Vagina (tissue), 2 donors: Measurements from ENCODE around the gene ANKS1B. TPM values are rescaled to one million over a fixed set of nuclear protein-coding genes. Genes with fewer than 3 reads are reported as not detected.

Experiments
- DNase-seq, 2 donors: peaks; one replicate each; pipeline ENCODE4 v3.0.0-alpha.2; 2017; ENCODE audit errors: extremely low spot score in 2 of 2
- H3K27ac ChIP-seq: fragments of 200-600 bp; sonication (generic); one replicate; pipeline ENCODE4 v1.5.1; 2019
- H3K27me3 ChIP-seq: fragments of 200-600 bp; sonication (generic); one replicate; pipeline ENCODE4 v1.5.1; 2019
- H3K36me3 ChIP-seq, 2 donors: fragments of 200-600 bp; sonication (generic); one replicate each; pipeline ENCODE4 v1.5.1; 2017 to 2019
- H3K4me1 ChIP-seq: fragments of 200-600 bp; sonication (generic); one replicate; pipeline ENCODE4 v1.5.1; 2019
- H3K4me3 ChIP-seq, 2 donors: fragments of 200-600 bp; sonication (generic); 1 replicate in 1 of 2; 2 replicates in 1 of 2; pipeline ENCODE4 v1.5.1; 2016 to 2019
- H3K9me3 ChIP-seq: fragments of 200-600 bp; sonication (generic); one replicate; pipeline ENCODE4 v1.5.1; 2019
- POLR2A ChIP-seq, 2 donors: fragments of 450-650 bp; IDR thresholded peaks; one replicate each; pipeline ENCODE4 v1.6.1; 2017; ENCODE audit warnings: antibody characterized with exemption in 2 of 2, mild to moderate bottlenecking in 2 of 2, moderate library complexity in 2 of 2
- POLR2AphosphoS5 ChIP-seq, 2 donors: sonication (generic); formaldehyde crosslinking; IDR thresholded peaks; one replicate each; pipeline ENCODE4 v1.9.0; 2017; ENCODE audit warnings: antibody characterized with exemption in 2 of 2, mild to moderate bottlenecking in 2 of 2, low read depth in 1 of 2; ENCODE audit not compliant: insufficient read depth in 1 of 2
- intact Hi-C: fragments of 100-400 bp; cut with DNase I; formaldehyde crosslinking; loops from one replicate; pipeline ENCODE4 v1.15.1; 2023
- total RNA-seq: library from RNA; depleted of rRNA; stranded (reverse); fragments of >200 nt; gene quantifications from one replicate; pipeline ENCODE4 v1.2.3, GENCODE V29; 2016
- TF ChIP-seq, protein P1 (sequence below), 3 experiments: fragments of 450-650 bp in 2 of 3; fragments of 200-600 bp in 1 of 3; sonication (generic) in 1 of 3; IDR thresholded peaks; one replicate each; pipeline ENCODE4 v1.5.1; 2017 to 2019; ENCODE audit warnings: antibody characterized with exemption in 3 of 3, mild to moderate bottlenecking in 2 of 3, moderate library complexity in 2 of 3

The ANKS1B gene
- total RNA-seq, 1 donor from 2014 or later = 11.5 TPM

DNA sequence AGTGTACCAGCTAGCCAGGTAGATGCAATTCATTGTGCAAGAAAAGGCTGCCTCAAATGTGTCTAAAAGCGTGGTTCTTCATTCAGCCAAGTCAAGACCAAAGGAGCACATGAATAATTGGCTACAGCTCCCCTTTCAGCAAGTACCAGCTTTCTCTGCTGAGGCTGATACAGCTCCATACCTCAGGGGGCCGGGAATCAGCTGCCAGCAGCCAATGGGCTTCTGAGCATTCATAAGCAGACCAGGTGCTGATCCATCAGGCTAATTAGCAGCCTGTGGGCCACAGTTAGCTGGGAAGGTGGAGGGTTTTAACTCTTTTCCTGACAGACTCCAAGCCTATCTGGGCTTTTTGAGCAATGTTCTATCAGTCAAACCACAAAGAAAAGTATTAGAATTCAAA is 1075.0 kb downstream of the ANKS1B start:
- no peaks in the 10 kb centered on the region for H3K36me3 ChIP-seq
- no peak overlapping the region for H3K4me3 ChIP-seq
- no peak for DNase-seq
- H3K9me3 ChIP-seq = no peaks in the 10 kb centered on the region
- H3K4me1 ChIP-seq = no peaks in the 10 kb centered on the region
- H3K27ac ChIP-seq = no peak overlapping the region
- intact Hi-C loops = no loop called here
- TF ChIP-seq, protein P1, sequence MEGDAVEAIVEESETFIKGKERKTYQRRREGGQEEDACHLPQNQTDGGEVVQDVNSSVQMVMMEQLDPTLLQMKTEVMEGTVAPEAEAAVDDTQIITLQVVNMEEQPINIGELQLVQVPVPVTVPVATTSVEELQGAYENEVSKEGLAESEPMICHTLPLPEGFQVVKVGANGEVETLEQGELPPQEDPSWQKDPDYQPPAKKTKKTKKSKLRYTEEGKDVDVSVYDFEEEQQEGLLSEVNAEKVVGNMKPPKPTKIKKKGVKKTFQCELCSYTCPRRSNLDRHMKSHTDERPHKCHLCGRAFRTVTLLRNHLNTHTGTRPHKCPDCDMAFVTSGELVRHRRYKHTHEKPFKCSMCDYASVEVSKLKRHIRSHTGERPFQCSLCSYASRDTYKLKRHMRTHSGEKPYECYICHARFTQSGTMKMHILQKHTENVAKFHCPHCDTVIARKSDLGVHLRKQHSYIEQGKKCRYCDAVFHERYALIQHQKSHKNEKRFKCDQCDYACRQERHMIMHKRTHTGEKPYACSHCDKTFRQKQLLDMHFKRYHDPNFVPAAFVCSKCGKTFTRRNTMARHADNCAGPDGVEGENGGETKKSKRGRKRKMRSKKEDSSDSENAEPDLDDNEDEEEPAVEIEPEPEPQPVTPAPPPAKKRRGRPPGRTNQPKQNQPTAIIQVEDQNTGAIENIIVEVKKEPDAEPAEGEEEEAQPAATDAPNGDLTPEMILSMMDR (IDR thresholded peaks at IDR 0.05) = no peak
- TF ChIP-seq POLR2AphosphoS5 (IDR thresholded peaks at IDR 0.05; ENCODE audit: insufficient read depth in 1 of 2, low read depth in 1 of 2) (no peak), POLR2A (IDR thresholded peaks at IDR 0.05) (no peak)
- H3K27me3 ChIP-seq = no peaks in the 10 kb centered on the region

DNA sequence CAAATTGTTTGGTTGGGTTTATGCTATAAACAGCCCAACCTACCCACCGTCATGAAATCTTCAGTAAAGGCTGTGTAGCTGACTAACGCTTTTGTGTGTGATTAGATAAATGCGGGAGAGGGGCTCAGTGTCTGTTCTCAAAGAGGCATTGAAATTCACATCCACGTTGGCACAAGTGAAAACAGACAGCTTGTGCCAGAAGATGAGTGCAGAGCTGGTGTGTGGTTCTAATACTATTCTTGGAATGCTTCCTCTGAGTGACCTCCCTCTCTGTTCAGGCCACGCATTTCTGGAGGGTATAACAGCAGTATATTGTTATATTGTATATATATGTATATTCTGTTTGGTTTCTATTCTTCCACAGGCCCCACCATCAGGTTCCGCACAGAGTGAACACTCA is 1075.9 kb downstream of the ANKS1B start:
- H3K27ac ChIP-seq = no peak overlapping the region
- H3K36me3 ChIP-seq = no peaks in the 10 kb centered on the region
- TF ChIP-seq POLR2AphosphoS5 (IDR thresholded peaks at IDR 0.05; ENCODE audit: insufficient read depth in 1 of 2, low read depth in 1 of 2) (no peak), POLR2A (IDR thresholded peaks at IDR 0.05) (no peak)
- TF ChIP-seq, protein P1 (IDR thresholded peaks at IDR 0.05) = no peak
- no peak overlapping the region for H3K4me3 ChIP-seq
- H3K4me1 ChIP-seq = no peaks in the 10 kb centered on the region
- H3K27me3 ChIP-seq = no peaks in the 10 kb centered on the region
- no peaks in the 10 kb centered on the region for H3K9me3 ChIP-seq
- intact Hi-C loops = no loop called here
- DNase-seq = no peak

DNA sequence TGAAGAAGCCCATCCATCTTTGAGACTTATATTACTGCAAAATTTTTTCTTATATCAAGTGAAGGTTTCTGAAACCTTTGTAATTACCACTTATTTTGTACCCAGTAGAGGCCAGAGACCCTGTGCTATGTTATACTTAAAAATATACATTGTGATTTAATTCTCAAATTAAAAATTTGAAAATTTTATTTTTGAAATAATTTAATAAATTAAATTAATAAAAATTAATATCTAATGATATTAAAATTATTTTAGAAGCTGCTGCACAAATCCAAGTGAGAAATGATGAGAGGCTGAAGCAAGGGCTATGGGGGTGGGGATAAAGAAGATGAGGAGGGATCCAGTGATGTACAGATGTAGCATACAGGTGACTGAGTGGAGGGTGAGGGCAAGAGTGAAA is 1080.9 kb downstream of the ANKS1B start:
- Histone ChIP-seq H3K27me3 (no peaks in the 10 kb centered on the region), H3K27ac (no peak overlapping the region), H3K4me1 (no peaks in the 10 kb centered on the region), H3K9me3 (no peaks in the 10 kb centered on the region), H3K4me3 (no peak overlapping the region), H3K36me3 (no peaks in the 10 kb centered on the region)
- no peak for TF ChIP-seq POLR2A (IDR thresholded peaks at IDR 0.05)
- no peak for TF ChIP-seq POLR2AphosphoS5 (IDR thresholded peaks at IDR 0.05; ENCODE audit: insufficient read depth in 1 of 2, low read depth in 1 of 2)
- TF ChIP-seq, protein P1 (IDR thresholded peaks at IDR 0.05) = no peak
- intact Hi-C loops = no loop called here
- DNase-seq = no peak

- Histone ChIP-seq H3K36me3 (no peaks in the 10 kb centered on the region), H3K27ac (no peak overlapping the region), H3K27me3 (no peaks in the 10 kb centered on the region), H3K4me3 (no peak overlapping the region), H3K4me1 (no peaks in the 10 kb centered on the region), H3K9me3 (no peaks in the 10 kb centered on the region)
- TF ChIP-seq POLR2A (IDR thresholded peaks at IDR 0.05) (no peak), POLR2AphosphoS5 (IDR thresholded peaks at IDR 0.05; ENCODE audit: insufficient read depth in 1 of 2, low read depth in 1 of 2) (no peak)
- TF ChIP-seq, protein P1 (IDR thresholded peaks at IDR 0.05) = no peak
- DNase-seq = no peak
- intact Hi-C loops = no loop called here
Measured at GRCh38 chr12:98901189-98901588, 1083.5 kb downstream of the ANKS1B start.

- Histone ChIP-seq H3K4me1 (peaks cover 14% of the 10 kb centered on the region), H3K27me3 (no peaks in the 10 kb centered on the region), H3K4me3 (no peak overlapping the region), H3K9me3 (no peaks in the 10 kb centered on the region), H3K36me3 (no peaks in the 10 kb centered on the region), H3K27ac (no peak overlapping the region)
- TF ChIP-seq, protein P1 (IDR thresholded peaks at IDR 0.05) = no peak
- no peak for TF ChIP-seq POLR2AphosphoS5 (IDR thresholded peaks at IDR 0.05; ENCODE audit: insufficient read depth in 1 of 2, low read depth in 1 of 2)
- TF ChIP-seq POLR2A (IDR thresholded peaks at IDR 0.05) = no peak
- no peak for DNase-seq
- intact Hi-C loops = no loop called here
Measured at GRCh38 chr12:98896938-98897337, 1087.8 kb downstream of the ANKS1B start.
